HG03108 (cell line): ENCODE data around the gene ATP5MG.

ENCODE experiments used
- ATAC-seq: cut with Tn5 transposase; IDR thresholded peaks from one replicate; pipeline ENCODE4 v1.9.1; 2021; ENCODE audit warnings: moderate library complexity; ENCODE audit not compliant: unreplicated experiment

The ATP5MG gene

GRCh38 chr11:118441770-118442275 is 40.4 kb downstream of the ATP5MG start:
- ATAC-seq, result no peak

GRCh38 chr11:118442301-118442700 is 40.9 kb downstream of the ATP5MG start:
- ATAC-seq, result no peak

- peak; percentile 13 for ATAC-seq
Observed at GRCh38 chr11:118442908-118443589, 41.6 kb downstream of the ATP5MG start.

- peak; percentile 46 for ATAC-seq
Observed at GRCh38 chr11:118443590-118444218, 42.3 kb downstream of the ATP5MG start.

- ATAC-seq, result no peak
Observed at GRCh38 chr11:118447423-118447822, 46.0 kb downstream of the ATP5MG start.

GRCh38 chr11:118448294-118448693 is 46.9 kb downstream of the ATP5MG start:
- ATAC-seq, result peak; percentile 76

- ATAC-seq, result no peak
Observed at GRCh38 chr11:118449316-118449918, 48.0 kb downstream of the ATP5MG start.

GRCh38 chr11:118450451-118450850 is 49.0 kb downstream of the ATP5MG start:
- ATAC-seq, result no peak
